K562 (cell line): ENCODE data around the gene PRRG1. TPM values are rescaled to one million over a fixed set of nuclear protein-coding genes. Genes with fewer than 3 reads are reported as not detected.

ENCODE experiments used
- ATAC-seq: fragments of 200-7000 bp; cut with Tn5 transposase; 3 replicates; pipeline ENCODE4 v1.9.1; 2020; ENCODE audit warnings: moderate library complexity
- BruUV-seq: library from RNA; stranded (reverse); fragments of 400-500 nt; replicated peaks from 2 replicates; lab custom pipeline; 2021; lab: Mats Ljungman, UMichigan
- CTCF ChIA-PET: fragments of 300-600 bp; formaldehyde crosslinking; extraction: SDS; loops from one replicate; lab custom pipeline; 2021; ENCODE audit warnings: low intra/inter-chr PET ratio; lab: Yijun Ruan, JAX
- POLR2A ChIA-PET: fragments of 300-600, 350-650 bp; sonication (Branson Sonifier 250); formaldehyde crosslinking; extraction: SDS; loops from one replicate; lab custom pipeline; 2021; ENCODE audit warnings: antibody characterized with exemption, inconsistent platforms; lab: Yijun Ruan, JAX
- DNase-seq, 4 experiments: peaks; one replicate each; pipeline versions ENCODE4 v3.0.0 to v3.0.0-alpha.2; 2011 to 2018; ENCODE audit warnings: low spot score in 3 of 4, mixed read lengths in 3 of 4; ENCODE audit errors: extremely low read depth in 1 of 4
- FAIRE-seq: peaks from 2 replicates; lab custom pipeline; 2011; peaks lifted over from hg19 to GRCh38; lab: Jason Lieb, UNC
- H2AFZ ChIP-seq: 2 replicates; pipeline ENCODE4 v1.6.0; 2011; ENCODE audit warnings: low read depth, low read length, control low read depth, inconsistent platforms
- H3K27ac ChIP-seq: fragments of 200-600 bp; 3 replicates; pipeline ENCODE4 v1.8.0; 2011; ENCODE audit warnings: low read depth, mild to moderate bottlenecking, control low read depth, inconsistent platforms, low read length, moderate library complexity, mixed read lengths; ENCODE audit errors: extremely low read depth
- H3K27me3 ChIP-seq, 2 experiments: fragments of 300-600 bp in 1 of 2; 2 replicates in 1 of 2; 3 replicates in 1 of 2; pipeline versions ENCODE4 v1.6.0 to v1.8.0; 2011; ENCODE audit warnings: inconsistent platforms in 2 of 2, low read length in 2 of 2, mild to moderate bottlenecking in 1 of 2, mixed read lengths in 1 of 2, moderate library complexity in 1 of 2; ENCODE audit not compliant: control insufficient read depth in 2 of 2, insufficient read depth in 2 of 2
- H3K36me3 ChIP-seq: fragments of 300-600 bp; 3 replicates; pipeline ENCODE4 v1.8.0; 2011; ENCODE audit warnings: mild to moderate bottlenecking, low read length, inconsistent platforms; ENCODE audit not compliant: control insufficient read depth, insufficient read depth
- H3K4me1 ChIP-seq, 2 experiments: fragments of 200-600 bp in 1 of 2; replicated peaks in 1 of 2; 2 replicates in 1 of 2; 3 replicates in 1 of 2; pipeline versions ENCODE4 v1.5.1 to v1.8.0; 2011; ENCODE audit warnings: inconsistent platforms in 2 of 2, low read length in 2 of 2, mild to moderate bottlenecking in 1 of 2, mixed read lengths in 1 of 2, moderate library complexity in 1 of 2; ENCODE audit not compliant: control insufficient read depth in 2 of 2, insufficient read depth in 2 of 2
- H3K4me2 ChIP-seq: 2 replicates; pipeline ENCODE4 v1.6.1; 2011; ENCODE audit warnings: low read length, control low read depth, inconsistent platforms, mixed read lengths; ENCODE audit not compliant: insufficient read depth
- H3K4me3 ChIP-seq: fragments of 200-600 bp; sonication (generic), shearing (Covaris generic); 2 replicates; pipeline ENCODE4 v1.5.1; 2016; ENCODE audit warnings: control low read depth, inconsistent platforms
- H3K79me2 ChIP-seq: fragments of 200-600 bp; 3 replicates; pipeline ENCODE4 v1.8.0; 2011; ENCODE audit warnings: low read length, inconsistent platforms; ENCODE audit not compliant: control insufficient read depth, insufficient read depth
- H3K9ac ChIP-seq, 2 experiments: 2 replicates each; pipeline versions ENCODE4 v1.6.0 to v1.6.1; 2011; ENCODE audit warnings: low read depth in 2 of 2, low read length in 2 of 2, control low read depth in 1 of 2, inconsistent platforms in 1 of 2, mild to moderate bottlenecking in 1 of 2, mixed read lengths in 1 of 2; ENCODE audit not compliant: insufficient read depth in 1 of 2
- H3K9me1 ChIP-seq: one replicate; pipeline ENCODE4 v1.6.0; 2011; ENCODE audit warnings: inconsistent platforms, mild to moderate bottlenecking, low read length, moderate library complexity; ENCODE audit not compliant: control insufficient read depth, insufficient read depth
- H3K9me3 ChIP-seq: replicated peaks from 2 replicates; pipeline ENCODE4 v1.5.1; 2011; ENCODE audit warnings: low read depth, low read length, inconsistent platforms; ENCODE audit not compliant: control insufficient read depth, insufficient read depth
- H4K20me1 ChIP-seq: replicated peaks from 2 replicates; pipeline ENCODE4 v1.6.1; 2011; ENCODE audit warnings: low read length, inconsistent platforms, mixed read lengths; ENCODE audit not compliant: control insufficient read depth, insufficient read depth
- BMI1 ChIP-seq: fragments of 150-350 bp; IDR thresholded peaks from 2 replicates; pipeline ENCODE4 v1.6.1; 2014; ENCODE audit warnings: low read length
- FOXK2 ChIP-seq, 2 experiments: fragments of 450-650 bp; IDR thresholded peaks in 1 of 2; conservative IDR thresholded peaks in 1 of 2; 2 replicates each; pipeline ENCODE4 v1.6.1; 2016; ENCODE audit warnings: low read depth in 2 of 2, mild to moderate bottlenecking in 1 of 2
- LEF1 ChIP-seq: fragments of 450-650 bp; IDR thresholded peaks from 2 replicates; pipeline ENCODE4 v1.6.1; 2016; ENCODE audit warnings: mild to moderate bottlenecking
- MIER1 ChIP-seq: fragments of 450-650 bp; IDR thresholded peaks from 2 replicates; pipeline ENCODE4 v1.6.1; 2016; ENCODE audit warnings: antibody characterized with exemption, mild to moderate bottlenecking, low read depth
- PCBP1 ChIP-seq: fragments of 200-400 bp; formaldehyde crosslinking; IDR thresholded peaks from 2 replicates; pipeline ENCODE4 v1.6.1; 2018; ENCODE audit warnings: mild to moderate bottlenecking, low read depth, low read length; ENCODE audit not compliant: poor library complexity, severe bottlenecking
- TARDBP ChIP-seq: fragments of 450-650 bp; IDR thresholded peaks from 2 replicates; pipeline ENCODE4 v1.6.1; 2016
- ZNF583 ChIP-seq: fragments of 250-450 bp; sonication (Bioruptor Pico); IDR thresholded peaks from 2 replicates; pipeline ENCODE4 v1.4.0; 2020
- WGBS: fragments of 100-300 bp; shearing (Covaris generic); methylation state at CpG from one replicate; pipeline ENCODE4 v1.1.6; 2016; ENCODE audit warnings: low coverage, mixed read lengths; ENCODE audit not compliant: insufficient coverage; ENCODE audit errors: missing lambda C conversion rate; 5-methylcytosine and 5-hydroxymethylcytosine counted together
- in situ Hi-C: fragments of 300-500 bp; cut with MboI; formaldehyde crosslinking; loops from 4 replicates; pipeline ENCODE4 v1.15.0; 2018; ENCODE audit warnings: inconsistent platforms, mixed read lengths
- intact Hi-C: fragments of 100-400 bp; cut with micrococcal nuclease; formaldehyde crosslinking; loops from 2 replicates; pipeline ENCODE4 v1.14.2; 2022
- polyA plus RNA-seq, 8 experiments: library from polyadenylated mRNA; depleted of rRNA in 4 of 8; stranded (reverse) in 5 of 8; unstranded in 3 of 8; fragments of >200 nt; fragmentation: Nextera tagmentation in 2 of 8; fragmentation: Illumina TruSeq in 1 of 8; extraction: Ambion mirVana in 2 of 8; extraction: Trizol in 1 of 8; gene quantifications; 2 replicates each; pipeline versions ENCODE4 v1.2.1 to v1.2.3, GENCODE V29; 2011 to 2014; ENCODE audit warnings: inconsistent platforms in 1 of 8, missing spikeins in 1 of 8
- total RNA-seq, 7 experiments: library from RNA; depleted of rRNA in 6 of 7; stranded (reverse); fragments of >200 nt in 6 of 7; fragmentation: Illumina TruSeq in 2 of 7; extraction: Trizol in 2 of 7; gene quantifications; 2 replicates each; pipeline versions ENCODE4 v1.2.1 to v1.2.3, GENCODE V29; 2011 to 2021; ENCODE audit warnings: low replicate concordance in 1 of 7
- TF ChIP-seq, protein P1 (sequence below): IDR thresholded peaks from 3 replicates; pipeline ENCODE4 v1.6.1; 2011; ENCODE audit warnings: borderline replicate concordance, mild to moderate bottlenecking, moderate library complexity; ENCODE audit not compliant: insufficient read length; ENCODE audit errors: extremely low read depth

PRRG1 gene
- total and polyA plus RNA-seq, 9 of the 15 experiments (the other 6 are each of a cell fraction or from before 2014, with no cell fraction given), result 1.7 to 11.8 (median 4.2) TPM

DNA sequence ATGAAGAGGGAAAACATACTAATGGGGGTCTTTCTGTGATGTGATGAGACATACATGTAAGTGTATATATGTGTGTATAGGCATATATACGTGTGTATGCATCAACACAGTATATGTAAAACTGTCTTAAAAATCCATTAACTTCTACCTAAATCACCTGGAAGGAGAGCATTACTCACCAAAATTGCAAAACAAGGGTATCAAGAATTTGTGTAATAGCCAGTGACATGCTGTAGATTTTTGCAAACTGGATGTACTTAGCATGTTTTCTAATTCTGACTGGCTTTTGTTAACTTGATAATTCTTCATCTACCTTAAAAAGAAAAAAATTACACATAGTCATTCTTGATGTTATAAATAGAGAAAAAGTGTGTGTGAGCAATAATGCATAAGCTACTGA is 104.7 kb downstream of the PRRG1 start:
- Histone ChIP-seq H3K9ac (no peak overlapping the region), H3K79me2 (no peaks in the 10 kb centered on the region), H4K20me1 (no peaks in the 10 kb centered on the region), H3K27ac (no peak overlapping the region), H3K27me3 (no peaks in the 10 kb centered on the region), H2AFZ (no peak overlapping the region), H3K4me1 (no peaks in the 10 kb centered on the region), H3K9me1 (no peaks in the 10 kb centered on the region), H3K36me3 (no peaks in the 10 kb centered on the region), H3K9me3 (no peaks in the 10 kb centered on the region), H3K4me2 (no peak overlapping the region), H3K4me3 (no peak overlapping the region)
- TF ChIP-seq MIER1, result no peak
- TF ChIP-seq LEF1, result no peak
- TF ChIP-seq TARDBP, result no peak
- TF ChIP-seq FOXK2 (conservative IDR thresholded peaks at IDR 0.05 in 1 of 2, IDR thresholded peaks at IDR 0.05 in 1 of 2; ENCODE audit: low read depth in 2 of 2), result no peak
- TF ChIP-seq BMI1, result no peak
- TF ChIP-seq ZNF583 (CRISPR knock-in tag), result no peak
- TF ChIP-seq, protein P1, sequence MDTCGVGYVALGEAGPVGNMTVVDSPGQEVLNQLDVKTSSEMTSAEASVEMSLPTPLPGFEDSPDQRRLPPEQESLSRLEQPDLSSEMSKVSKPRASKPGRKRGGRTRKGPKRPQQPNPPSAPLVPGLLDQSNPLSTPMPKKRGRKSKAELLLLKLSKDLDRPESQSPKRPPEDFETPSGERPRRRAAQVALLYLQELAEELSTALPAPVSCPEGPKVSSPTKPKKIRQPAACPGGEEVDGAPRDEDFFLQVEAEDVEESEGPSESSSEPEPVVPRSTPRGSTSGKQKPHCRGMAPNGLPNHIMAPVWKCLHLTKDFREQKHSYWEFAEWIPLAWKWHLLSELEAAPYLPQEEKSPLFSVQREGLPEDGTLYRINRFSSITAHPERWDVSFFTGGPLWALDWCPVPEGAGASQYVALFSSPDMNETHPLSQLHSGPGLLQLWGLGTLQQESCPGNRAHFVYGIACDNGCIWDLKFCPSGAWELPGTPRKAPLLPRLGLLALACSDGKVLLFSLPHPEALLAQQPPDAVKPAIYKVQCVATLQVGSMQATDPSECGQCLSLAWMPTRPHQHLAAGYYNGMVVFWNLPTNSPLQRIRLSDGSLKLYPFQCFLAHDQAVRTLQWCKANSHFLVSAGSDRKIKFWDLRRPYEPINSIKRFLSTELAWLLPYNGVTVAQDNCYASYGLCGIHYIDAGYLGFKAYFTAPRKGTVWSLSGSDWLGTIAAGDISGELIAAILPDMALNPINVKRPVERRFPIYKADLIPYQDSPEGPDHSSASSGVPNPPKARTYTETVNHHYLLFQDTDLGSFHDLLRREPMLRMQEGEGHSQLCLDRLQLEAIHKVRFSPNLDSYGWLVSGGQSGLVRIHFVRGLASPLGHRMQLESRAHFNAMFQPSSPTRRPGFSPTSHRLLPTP, result no peak
- TF ChIP-seq PCBP1, result no peak
- no TSS peak for BruUV-seq
- intact Hi-C loops (no loop called here), in situ Hi-C loops (no loop called here)
- no peak for ATAC-seq
- DNase-seq, result no peak
- 67% methylated on average over 1 of the region's 1 CpG for WGBS
- CTCF ChIA-PET, result no interaction called here
- POLR2A ChIA-PET, result no interaction called here
- no peak for FAIRE-seq
